Epidermal melanocyte (primary cell): ENCODE measurements around the gene SPACA5B.
"Not testable (repeated sequence)": the region's sequence is repeated elsewhere in the genome, so short reads cannot be mapped to it uniquely, and the experiment has no call there.

ENCODE experiments used
- DNase-seq: peaks from one replicate; pipeline ENCODE4 v3.0.0; 2011; ENCODE audit warnings: low spot score; ENCODE audit not compliant: insufficient read length

The SPACA5B gene

DNA sequence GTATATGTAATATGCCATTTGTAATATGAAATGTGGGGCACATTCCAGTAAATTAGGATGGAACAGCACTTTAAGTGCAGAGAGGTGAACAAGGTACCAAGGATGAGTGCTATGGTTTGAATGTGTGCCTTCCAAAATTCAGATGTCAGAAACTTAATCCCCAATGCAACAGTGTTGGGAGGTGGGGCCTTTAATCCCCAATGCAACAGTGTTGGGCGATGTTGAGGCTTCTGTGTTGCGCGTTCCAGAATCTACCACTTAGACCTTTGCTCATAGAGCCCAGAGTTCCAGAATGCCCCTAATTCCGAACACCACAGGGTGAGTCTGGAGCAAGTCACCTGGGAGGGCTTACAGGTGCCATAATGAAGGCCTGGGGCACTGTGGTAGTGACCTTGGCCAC is at the start of gene SPACA5B:
TSS of gene SPACA5B (plus strand) at position 301 of the 400 bp plus-strand sequence. CDS start at position 363, 62 bp downstream.
- DNase-seq, result not testable (repeated sequence)

DNA sequence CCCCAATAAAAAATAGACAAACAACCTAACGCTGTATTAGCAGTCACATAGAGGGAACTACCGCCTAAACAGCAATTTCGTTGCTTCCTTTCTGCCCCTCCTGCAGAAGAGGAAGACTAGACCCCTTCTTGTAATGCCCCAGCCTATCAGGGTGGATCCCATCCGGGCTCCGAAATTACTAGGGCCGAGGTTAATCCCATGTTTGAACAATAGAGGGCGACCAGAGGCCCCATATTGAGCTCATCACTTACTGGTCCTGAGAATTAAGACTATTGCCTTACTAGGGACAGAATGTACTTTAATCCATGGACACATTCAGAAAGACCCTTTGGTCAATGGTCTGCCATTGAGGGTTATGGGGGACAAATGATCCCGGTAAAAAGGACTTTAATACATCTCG is 47.2 kb upstream of the SPACA5B start:
- DNase-seq, result peak; percentile 64

GRCh38 chrX:48083706-48084105 is 46.7 kb upstream of the SPACA5B start:
- no peak for DNase-seq

- no peak for DNase-seq
Measured at GRCh38 chrX:48086082-48086481, 44.3 kb upstream of the SPACA5B start.

GRCh38 chrX:48090123-48090522 is 40.3 kb upstream of the SPACA5B start:
- DNase-seq, result no peak

GRCh38 chrX:48092558-48092957 is 37.9 kb upstream of the SPACA5B start:
- not testable (repeated sequence) for DNase-seq

GRCh38 chrX:48101443-48101842 is 29.0 kb upstream of the SPACA5B start:
- DNase-seq, result no peak

GRCh38 chrX:48102874-48103374 is 27.5 kb upstream of the SPACA5B start:
- DNase-seq, result no peak

DNA sequence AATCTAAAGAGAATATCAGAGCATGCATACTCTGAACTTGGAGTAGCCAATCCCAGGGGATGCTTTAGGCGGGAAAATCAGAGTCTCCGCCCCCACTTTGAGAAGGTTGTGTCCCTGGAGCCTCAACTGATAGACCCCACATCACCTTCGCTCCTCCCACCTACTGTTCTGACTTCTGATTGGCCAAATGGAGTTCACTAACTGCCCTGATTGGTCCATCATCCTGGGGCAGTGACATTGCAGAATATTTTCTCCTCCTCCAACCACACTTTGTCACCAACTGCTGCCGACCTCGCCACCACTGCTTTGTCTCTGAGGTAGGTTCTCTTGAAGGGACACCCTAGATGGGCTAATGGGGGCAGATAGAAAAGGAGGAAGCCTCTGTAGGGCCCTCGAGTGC is 22.7 kb upstream of the SPACA5B start:
- no peak for DNase-seq

DNA sequence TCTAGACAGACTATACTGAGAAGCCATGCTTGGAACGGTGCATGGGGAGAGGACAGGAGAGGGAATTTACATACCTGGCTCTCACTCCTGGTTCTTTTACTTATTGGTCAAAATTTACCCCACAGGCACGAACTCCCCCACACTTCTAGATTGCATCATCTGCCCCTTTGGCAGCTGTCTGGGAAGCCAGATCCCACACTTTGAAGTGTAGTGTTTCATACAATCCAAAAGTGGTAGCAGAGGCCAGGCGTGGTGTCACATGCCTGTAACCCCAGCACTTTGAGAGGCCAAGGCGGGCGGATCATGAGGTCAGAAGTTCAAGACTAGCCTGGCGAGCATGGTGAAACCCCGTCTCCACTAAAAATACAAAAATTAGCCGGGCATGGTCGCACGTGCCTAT is 5.1 kb upstream of the SPACA5B start:
- not testable (repeated sequence) for DNase-seq

DNA sequence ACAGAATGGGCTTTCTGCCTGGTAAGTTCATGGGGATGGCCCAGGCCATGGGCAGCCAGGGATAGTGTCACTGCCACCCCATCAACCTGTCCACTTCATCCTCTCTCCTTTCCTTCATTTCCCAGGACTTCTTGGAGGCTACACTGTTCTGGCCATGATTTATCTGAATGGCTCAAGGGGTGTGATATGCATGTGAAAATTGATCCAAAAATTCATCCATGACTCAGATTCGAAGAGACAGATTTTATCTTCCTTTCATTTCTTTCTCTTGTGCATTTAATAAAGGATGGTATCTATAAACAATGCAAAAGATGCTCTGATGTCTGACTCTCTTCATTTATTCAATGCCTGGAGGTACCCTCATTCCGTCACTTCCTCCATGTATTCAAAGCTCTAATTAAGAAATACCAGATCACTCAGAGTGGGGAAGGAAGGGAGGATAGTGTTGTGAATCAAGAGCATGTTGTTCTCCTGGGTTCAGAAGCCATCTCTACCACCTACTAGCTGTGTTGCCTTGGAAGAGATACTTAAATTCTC is 1.9 kb downstream of the SPACA5B start:
- not testable (repeated sequence) for DNase-seq

GRCh38 chrX:48139076-48139475 is 8.7 kb downstream of the SPACA5B start:
- not testable (repeated sequence) for DNase-seq

- not testable (repeated sequence) for DNase-seq
Measured at GRCh38 chrX:48141810-48142508, 11.5 kb downstream of the SPACA5B start.

- not testable (repeated sequence) for DNase-seq
Measured at GRCh38 chrX:48142697-48143096, 12.3 kb downstream of the SPACA5B start.

- no peak for DNase-seq
Measured at GRCh38 chrX:48153769-48154168, 23.3 kb downstream of the SPACA5B start.

- no peak for DNase-seq
Measured at GRCh38 chrX:48154796-48155195, 24.4 kb downstream of the SPACA5B start.

GRCh38 chrX:48156014-48156413 is 25.6 kb downstream of the SPACA5B start:
- DNase-seq, result no peak

DNA sequence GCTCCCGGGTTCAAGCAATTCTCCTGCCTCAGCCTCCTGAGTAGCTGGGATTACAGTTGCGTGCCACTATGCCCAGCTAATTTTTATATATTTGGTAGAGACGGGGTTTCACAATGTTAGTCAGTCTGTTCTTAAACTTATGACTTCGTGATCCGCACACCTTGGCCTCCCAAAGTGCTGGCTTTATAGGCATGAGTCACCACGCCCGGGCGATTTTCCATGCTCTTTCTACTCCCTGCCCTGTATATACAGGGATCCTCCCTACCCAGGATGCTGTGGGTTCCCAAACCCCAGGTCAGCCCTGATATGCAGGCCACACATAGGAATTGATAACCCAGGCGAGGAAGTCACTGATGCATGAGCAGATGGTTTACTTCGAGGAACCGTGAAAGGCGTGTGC is 34.8 kb downstream of the SPACA5B start:
- no peak for DNase-seq

- DNase-seq, result not testable (repeated sequence)
Measured at GRCh38 chrX:48166322-48166721, 35.9 kb downstream of the SPACA5B start.

GRCh38 chrX:48179691-48180090 is 49.3 kb downstream of the SPACA5B start:
- DNase-seq, result no peak

GRCh38 chrX:48180811-48181210 is 50.4 kb downstream of the SPACA5B start:
- DNase-seq, result no peak

- not testable (repeated sequence) for DNase-seq
Measured at GRCh38 chrX:48181882-48182281, 51.5 kb downstream of the SPACA5B start.
